HG03045 (cell line): ENCODE data around the gene PFKP.
"Not testable (repeated sequence)": the region's sequence is repeated elsewhere in the genome, so short reads cannot be mapped to it uniquely, and the experiment has no call there.

ENCODE experiments used
- ATAC-seq: cut with Tn5 transposase; IDR thresholded peaks from one replicate; pipeline ENCODE4 v1.9.1; 2021; ENCODE audit warnings: mild to moderate bottlenecking, moderate library complexity; ENCODE audit not compliant: unreplicated experiment

Gene PFKP

DNA sequence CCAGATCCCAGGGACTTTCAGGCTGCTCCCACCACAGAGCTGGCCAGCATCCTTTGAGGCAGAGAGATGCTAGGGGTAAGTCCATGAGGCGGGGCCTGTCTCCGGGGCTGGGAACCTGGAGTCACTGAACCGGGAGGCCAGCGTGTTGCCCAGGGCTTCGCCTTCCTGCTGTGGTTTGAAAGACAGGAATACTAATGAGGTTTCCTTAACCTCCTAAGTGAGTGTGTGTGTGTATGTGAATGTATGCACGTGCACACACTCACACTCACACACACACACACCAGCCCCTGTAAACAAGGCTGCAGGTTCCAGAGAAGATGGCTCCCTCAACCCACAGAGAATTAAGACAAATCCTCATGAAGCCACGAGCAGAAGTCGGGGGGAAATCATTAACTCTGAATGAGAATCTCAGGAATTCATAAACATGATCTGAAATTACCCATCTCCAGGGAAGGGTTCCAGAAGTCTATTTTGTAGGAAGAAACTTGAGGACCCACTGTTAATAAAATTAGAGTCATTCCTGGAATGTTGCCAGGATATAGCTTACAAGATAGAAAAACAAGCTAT is 20.3 kb upstream of the PFKP start:
- no peak for ATAC-seq

DNA sequence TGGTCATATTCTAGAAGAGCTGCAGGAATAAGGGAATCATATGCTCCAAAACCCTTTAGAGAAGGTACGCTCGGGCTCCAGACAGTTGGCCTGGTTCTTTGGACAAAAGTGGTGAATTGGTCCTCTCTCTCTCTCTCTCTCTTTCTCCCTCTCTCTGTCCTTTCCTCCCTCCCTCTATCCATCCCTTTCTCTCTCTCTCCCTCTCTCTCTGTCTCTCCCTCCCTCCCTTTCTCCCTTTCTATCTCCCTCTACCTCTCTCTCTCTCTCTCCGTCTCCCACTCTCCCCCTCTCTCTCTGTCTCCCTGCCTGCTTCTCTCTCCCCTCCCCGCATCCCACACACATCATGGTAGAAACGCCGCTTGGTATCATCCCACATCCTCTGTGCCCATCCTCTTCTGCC is 19.8 kb upstream of the PFKP start:
- no peak for ATAC-seq

DNA sequence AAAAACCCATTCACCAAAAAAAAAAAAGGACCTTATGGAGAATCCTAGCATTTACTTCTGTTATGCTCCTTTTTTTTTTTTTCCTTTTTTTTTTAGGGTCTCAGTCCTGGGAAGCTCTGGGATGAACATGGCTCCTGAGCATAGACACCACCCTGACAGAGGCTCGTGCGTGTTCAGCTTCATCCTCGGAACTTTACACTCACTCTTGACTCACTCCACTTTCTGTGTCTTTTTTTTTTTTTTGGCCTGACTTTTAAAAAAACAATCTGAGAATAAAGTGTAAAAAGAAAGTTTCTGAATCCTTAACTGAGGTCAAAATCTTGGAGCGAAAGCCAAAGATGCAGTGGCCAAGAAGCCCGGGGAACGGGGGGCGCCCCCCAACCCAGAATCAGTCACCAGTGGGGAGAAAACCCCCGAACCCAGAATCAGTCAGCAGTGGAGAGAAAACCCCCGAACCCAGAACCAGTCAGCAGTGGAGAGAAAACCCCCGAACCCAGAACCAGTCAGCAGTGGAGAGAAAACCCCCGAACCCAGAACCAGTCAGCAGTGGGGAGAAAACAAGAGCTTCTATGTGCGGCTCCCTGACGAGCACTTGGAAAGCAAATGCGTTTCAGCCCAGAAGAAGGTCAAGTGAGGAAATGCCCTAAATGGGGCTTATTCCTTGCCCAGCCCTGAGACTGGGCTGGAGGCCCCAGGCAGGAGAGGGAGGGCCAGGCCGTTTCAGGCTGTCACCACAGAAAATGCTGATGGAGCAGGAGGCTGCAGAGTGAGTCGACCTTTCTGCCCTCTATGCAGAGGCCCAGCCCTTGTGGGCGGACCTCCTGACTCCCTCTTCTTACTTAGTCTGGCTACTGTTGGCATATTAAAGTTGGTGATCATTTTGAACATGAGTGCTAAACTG is 19.0 kb upstream of the PFKP start:
- no peak for ATAC-seq

DNA sequence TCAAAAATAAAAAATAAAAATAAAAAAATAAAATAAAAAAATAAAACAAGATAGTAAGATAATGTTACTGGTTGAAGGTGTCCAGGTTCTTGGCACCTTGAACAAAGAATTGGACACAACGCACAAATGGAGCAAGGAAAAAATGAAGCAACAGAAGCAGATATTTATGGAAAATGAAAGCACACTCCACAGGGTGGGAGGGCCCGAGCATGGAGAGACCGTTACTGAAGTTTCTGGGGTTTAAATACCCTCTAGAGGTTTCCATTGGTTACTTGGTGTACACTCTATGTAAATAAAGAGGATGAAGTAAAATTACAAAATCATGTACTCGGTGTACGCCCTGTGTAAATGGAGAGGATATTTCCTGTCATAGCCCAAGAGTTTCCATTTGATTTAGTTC is 15.7 kb upstream of the PFKP start:
- ATAC-seq: no peak

DNA sequence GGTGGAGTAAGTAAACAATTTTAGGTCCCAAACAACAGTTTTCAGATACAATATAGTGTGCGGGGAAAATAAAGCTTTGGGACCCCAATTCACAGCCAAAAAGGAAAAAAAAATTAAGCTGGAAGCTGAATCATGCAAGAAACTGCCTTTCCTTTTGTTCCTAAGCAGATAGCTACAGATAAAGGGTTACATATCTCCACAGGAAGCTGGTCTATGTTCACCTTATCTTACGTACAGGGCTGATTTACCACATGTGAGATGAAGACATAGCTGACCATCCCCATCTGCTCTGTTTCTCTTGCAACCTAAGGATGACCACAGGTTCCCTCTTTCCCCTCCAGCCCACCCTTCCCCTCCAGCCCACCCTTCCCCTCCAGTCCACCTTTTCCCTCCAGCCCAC is 14.2 kb upstream of the PFKP start:
- no peak for ATAC-seq

DNA sequence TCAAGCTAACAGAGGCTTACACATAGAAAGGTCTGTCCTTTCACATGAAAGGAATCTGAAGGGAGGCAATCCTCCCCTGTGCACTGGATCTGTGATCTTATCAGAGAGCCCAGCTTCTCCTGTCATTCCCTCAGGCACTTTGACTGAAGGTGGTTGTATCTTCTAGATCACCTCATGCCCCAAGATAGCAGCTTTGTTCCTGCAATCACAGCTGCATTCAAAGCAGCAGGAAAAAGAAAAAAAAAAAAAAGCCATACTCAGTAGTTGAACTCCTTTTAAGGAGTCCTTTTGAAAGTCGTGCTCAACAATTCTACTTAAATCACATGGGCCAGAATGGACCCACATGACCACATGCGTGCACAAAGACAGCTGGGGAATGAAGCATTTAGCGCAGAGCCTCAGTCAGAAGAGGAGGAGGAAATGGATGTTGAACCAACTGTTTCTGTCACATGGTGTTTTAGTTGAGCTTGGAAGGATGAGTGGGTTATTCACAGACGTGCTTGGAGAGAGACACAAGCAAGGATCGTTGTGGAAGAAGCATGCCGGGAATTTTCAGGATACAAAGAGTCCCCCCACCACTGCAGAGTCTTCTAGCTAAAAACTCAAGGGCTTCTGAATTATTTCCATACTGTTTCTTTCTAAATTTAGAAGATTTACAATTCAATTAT is 13.0 kb upstream of the PFKP start:
- ATAC-seq: no peak

DNA sequence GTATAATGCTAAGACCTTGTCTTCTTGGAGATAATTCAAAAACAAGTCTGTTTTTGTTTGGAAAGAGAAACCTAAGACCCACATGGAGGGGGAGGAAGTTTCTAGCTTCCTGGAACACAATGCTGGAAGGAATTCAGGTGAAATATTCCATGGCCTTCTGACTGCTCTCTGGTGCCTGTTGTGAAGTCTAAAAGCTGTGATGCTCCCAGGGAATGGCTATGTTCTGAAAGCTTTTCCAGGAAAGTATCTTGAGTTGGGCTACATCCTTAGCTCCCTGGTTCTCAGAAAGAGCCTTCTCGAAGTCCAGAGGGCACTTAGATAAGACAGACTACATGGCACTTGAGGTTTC is 12.5 kb upstream of the PFKP start:
- no peak for ATAC-seq

DNA sequence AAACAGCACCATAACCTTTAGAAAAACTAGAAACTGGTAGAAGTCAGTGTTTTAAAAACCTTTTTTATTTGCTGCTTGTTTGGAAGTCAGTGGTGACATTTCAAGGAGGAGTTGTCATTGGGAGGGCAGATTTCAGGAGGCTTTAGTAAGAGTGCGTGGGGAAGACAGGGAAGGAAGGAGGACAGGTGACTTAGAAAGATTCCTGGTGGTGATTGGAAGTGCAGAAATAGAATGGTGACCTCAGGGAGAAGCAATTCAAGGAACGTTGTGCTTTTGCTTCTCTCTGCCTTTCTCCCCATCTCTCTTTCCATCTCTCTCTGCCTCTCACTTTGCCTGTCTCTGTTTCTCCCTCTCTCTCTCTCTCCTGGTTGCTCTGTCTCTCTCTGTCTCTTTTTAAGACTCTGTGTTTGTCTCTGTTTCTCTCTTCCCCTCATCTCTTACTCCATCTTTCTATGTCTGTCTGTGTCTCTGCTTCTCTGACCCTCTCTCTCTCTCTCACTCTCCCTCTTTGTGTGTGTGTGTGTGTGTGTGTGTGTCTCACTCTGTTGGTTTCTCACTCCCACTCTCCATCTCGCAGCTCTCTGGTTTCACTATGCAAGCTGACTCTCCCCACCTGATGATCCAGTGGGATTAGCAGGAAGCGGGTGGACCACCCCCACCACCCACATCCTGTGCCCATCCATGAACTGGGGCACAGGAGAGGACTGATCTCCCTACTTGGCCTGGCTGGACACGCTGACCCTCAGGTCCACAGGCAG is 10.9 kb upstream of the PFKP start:
- ATAC-seq: no peak

DNA sequence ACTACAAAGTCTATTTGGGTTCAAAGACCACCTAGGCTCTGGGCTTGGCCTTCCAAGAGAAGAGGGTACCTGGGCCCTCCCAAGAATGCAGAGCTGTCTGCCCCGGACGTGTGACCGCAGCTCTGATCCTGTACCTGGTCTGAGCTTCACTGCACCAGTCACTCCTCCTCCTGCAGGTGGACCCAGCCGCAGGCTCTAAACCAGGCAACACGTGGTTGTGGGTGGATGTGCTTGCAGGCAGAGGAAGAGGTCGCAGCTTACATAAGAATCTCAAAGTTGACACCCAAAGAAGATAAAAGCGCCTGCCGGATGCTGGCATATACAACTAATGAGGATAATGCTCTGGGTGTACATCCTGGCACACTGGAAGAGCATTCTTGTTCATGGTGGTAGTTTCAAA is 9.4 kb upstream of the PFKP start:
- no peak for ATAC-seq

DNA sequence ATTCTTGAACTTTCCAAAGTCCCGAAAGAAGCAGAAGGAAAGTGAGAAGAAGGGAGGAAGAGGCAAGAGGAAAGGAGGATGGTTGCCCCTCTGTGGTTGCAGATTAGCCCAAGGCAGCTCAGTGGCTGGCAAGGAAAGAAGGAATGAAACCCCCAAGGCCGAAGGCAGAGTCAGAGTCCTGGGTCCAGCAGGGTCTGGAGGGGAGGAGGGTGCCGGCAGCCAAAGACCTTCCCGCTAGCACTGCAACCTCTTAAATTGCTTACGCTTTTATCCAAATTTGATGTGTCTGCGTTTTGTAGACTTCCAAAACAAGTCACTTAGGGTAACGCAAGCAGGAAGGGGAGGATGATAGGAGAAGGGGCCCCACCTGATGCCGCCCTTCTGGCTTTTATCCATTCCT is 7.4 kb upstream of the PFKP start:
- ATAC-seq: no peak

DNA sequence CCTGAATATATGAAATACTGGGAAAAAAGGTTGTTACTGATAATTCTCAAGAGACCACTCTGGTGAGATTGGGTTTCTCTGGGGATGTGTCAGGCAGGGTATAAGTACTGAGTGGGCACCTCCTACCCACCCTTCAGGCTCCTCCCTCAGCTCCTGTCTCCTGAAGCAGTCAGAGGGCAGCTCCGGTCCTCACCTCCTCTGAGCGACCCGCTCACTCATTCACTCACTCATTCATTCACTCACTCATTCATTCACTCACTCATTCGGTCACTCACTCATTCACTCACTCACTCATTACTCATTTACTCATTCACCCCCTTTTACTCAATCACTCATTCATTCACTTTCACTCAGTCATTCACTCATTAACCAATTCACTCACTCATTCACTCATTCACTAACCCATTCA is 6.9 kb upstream of the PFKP start:
- no peak for ATAC-seq

DNA sequence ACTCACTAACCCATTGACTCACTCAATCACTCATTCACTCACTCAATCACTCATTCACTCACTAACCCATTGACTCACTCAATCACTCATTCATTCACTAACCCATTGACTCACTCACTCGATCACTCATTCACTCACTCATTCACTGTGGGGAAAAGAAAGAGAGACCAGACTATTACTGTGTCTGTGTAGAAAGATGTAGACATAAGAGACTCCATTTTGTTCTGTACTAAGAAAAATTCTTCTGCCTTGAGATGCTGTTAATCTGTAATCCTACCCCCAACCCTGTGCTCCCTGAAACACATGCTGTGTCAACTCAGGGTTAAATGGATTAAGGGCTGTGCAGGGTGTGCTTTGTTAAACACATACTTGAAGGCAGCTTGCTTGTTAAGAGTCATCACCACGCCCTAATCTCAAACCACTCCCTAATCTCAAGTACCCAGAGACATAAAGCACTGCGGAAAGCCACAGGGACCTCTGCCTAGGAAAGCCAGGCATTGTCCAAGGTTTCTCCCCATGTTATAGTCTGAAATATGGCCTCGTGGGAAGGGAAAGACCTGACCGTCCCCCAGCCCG is 5.9 kb upstream of the PFKP start:
- not testable (repeated sequence) for ATAC-seq

DNA sequence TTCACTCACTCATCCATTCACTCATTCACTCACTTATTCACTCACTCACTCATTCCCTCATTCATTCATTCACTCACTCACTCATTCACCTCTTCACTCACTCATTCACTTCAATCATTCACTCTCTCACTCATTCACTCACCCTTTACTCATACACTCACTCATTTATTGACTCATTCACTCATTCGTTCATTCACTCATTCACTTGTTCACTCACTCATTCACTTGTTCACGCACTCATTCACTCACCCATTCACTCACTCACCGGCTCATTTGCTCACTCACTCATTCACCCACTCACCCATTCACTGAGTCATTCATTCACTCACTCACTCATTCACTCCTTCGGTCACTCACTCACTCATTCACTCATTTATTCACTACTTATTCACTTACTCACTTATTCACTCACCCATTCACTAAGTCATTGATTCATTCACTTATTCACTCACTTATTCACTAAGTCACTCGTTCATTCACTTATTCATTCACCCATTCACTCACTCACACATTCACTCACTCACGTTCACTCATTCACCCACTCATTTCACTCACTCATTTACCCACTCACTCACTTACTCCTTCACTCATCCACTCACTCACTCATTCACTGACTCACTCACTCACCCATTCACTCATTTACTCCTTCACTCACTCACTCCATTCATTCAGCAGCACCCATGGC is 4.7 kb upstream of the PFKP start:
- ATAC-seq: no peak

DNA sequence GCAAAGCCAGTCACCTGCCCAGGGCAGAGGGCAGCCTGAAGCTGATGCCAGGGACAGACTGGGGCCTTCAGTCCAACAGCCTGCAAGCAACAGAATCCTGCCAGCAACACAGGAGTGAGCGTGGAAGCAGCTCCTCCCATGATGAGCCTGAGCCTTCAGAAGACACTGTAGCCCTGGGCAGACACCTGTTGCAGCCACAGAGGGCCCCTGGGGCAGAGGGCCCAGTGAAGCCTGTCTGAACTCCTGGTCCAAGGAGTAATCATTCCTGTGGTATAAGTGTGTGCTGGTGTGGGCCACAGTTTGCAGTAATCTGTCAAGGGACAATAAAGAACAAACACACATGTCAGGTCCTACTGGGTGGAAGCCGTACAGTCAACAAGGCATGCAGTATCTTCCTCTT is 2.9 kb upstream of the PFKP start:
- ATAC-seq: no peak

DNA sequence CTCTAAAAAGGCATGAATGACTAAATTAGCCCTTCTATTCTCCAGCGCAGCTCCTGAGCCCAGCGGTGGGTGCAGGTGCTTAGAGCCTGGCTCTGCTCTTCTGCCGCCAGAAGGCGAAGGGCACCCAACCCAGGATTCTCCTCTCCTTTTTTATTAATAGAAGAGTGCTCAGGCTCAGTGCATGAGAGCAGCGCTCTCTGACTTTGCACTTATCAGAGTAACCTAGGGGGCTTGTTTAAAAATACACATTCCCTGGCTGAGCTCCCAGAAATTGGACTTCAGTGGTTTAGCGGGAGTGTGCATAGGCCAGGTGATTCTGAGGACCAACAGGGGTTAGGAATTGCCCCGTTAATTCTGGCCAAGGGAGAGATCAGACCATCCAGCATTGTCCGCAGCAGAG is 1.7 kb upstream of the PFKP start:
- no peak for ATAC-seq

DNA sequence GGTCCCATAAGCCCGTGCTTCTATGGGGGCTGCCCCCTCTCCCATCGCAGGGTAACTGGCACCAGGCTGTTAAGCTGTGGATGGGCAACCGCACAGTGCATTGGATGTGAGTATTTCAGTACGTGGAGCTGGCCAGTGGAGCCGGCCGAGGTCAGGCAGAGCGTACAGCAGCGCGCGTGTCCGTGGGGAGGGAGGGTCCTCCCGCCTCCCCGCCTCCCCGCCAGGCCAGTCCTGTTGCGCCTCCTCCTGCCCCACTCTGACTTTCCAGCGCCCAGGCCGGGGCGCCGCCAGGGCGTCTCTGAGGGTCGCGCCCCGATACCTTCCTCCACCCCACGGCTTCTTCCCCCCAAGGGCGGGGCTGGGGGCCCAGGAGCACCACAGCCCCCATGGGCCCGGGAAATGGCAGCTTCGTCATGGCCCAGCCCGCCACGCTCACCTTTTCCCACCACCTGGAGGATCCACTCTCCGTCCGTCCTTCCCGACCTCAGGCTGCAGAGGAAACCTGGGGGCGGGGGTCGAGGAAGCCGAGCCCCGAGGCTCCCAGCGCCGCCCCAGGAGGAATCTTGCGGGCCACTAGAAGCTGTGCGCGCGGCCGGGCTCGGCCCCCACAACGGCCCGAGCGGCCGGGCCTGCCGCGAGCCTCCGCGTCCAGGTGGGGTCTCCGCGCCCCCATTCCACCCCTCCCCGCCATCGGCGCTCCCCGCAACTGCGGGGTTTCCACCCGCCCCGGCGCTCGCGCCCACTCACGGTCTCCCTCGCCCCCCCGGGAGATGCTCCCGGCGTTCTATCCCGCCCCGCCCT is 831 bp upstream of the PFKP start:
- ATAC-seq: no peak

DNA sequence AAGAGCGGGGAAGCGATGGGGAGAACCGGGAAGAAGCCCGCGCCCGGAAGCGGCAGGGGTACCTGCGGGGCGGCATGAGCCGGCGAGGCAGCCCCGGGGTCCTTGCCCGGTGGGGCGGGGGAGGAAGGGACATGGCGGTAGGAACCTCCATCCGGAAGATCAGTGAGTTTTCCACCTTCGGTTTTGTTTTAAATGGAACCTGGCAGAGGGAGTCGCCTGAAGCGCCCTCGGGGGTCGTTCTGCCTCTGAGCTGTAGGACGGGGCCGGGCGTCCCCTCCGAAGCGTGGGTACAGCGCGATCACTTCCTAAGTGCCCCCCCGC is 471 bp downstream of the PFKP start:
- peak; percentile 3 for ATAC-seq

DNA sequence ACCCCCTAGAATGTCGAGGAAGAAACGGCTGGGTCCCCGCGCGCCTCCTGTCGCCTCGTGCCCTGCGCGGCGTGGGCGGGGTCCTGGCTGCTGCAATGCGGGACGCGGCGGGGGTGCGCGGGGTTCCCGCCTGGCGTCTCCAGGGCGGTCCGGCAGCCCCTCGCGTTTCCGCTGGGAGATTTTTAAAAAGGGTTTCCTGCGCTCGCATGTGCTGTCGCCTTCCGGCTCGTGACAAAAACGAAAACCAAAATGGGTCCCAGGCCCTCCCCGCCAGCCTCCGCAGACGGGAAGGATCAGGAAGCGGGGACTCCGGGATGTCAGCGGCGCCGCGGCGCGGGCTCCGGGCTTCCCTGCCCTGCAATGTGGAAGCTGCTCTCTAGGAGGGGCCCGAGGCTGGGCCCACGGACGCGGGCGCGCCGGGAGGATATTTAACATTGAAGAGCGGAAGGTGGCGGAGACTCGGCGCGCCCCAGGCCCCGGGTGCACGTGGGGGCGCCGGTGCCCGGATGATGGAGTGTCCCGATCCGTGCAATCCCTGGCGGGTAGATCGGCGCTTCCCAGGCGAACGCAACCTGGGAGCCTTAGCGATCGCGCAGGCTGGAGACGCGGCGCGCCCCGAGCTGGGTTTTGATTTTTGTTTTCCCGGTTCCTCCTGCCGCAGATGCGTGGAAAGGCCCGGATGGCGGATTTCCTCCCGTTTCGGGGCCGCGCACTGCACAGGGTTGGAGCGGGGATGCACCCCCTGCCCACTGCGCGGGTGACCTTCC is 1.0 kb downstream of the PFKP start:
- peak; percentile 40 for ATAC-seq
